HG03460 (cell line): ENCODE results near the gene OR2T3.
"Not testable (repeated sequence)": the region's sequence is repeated elsewhere in the genome, so short reads cannot be mapped to it uniquely, and the experiment has no call there.

Experiments used
- ATAC-seq: cut with Tn5 transposase; IDR thresholded peaks from one replicate; pipeline ENCODE4 v1.9.1; 2021; ENCODE audit not compliant: unreplicated experiment

The OR2T3 gene

GRCh38 chr1:248473051-248473450 is at the start of gene OR2T3:
TSS of gene OR2T3 (plus strand) at chr1:248473351. CDS start at chr1:248473351, 0 bp downstream.
- ATAC-seq, result not testable (repeated sequence)

- peak; percentile 24 for ATAC-seq
These were observed 45.5 kb upstream of the OR2T3 start for GRCh38 chr1:248427526-248428191.

GRCh38 chr1:248428192-248428533 is 45.0 kb upstream of the OR2T3 start:
- ATAC-seq, result peak; percentile 85

- ATAC-seq, result not testable (repeated sequence)
These were observed 41.5 kb upstream of the OR2T3 start for GRCh38 chr1:248431683-248432082.

GRCh38 chr1:248432201-248432600 is 41.0 kb upstream of the OR2T3 start:
- ATAC-seq, result peak; percentile 49

GRCh38 chr1:248433811-248434415 is 39.2 kb upstream of the OR2T3 start:
- ATAC-seq, result not testable (repeated sequence)

- not testable (repeated sequence) for ATAC-seq
These were observed 38.2 kb upstream of the OR2T3 start for GRCh38 chr1:248434913-248435312.

- peak; percentile 43 for ATAC-seq
These were observed 36.8 kb upstream of the OR2T3 start for GRCh38 chr1:248436303-248436702.

- not testable (repeated sequence) for ATAC-seq
These were observed 34.5 kb upstream of the OR2T3 start for GRCh38 chr1:248438668-248439067.

- ATAC-seq, result not testable (repeated sequence)
These were observed 33.9 kb upstream of the OR2T3 start for GRCh38 chr1:248439283-248439682.

- ATAC-seq, result not testable (repeated sequence)
These were observed 30.5 kb upstream of the OR2T3 start for GRCh38 chr1:248442500-248443277.

GRCh38 chr1:248444603-248445002 is 28.5 kb upstream of the OR2T3 start:
- not testable (repeated sequence) for ATAC-seq

GRCh38 chr1:248445399-248445798 is 27.8 kb upstream of the OR2T3 start, which contains the start of gene OR2T2:
TSS of gene OR2T2 (plus strand) at chr1:248445637. CDS start at chr1:248452798, 7,161 bp downstream.
- ATAC-seq, result not testable (repeated sequence)

- ATAC-seq, result peak; percentile 52
These were observed 24.6 kb upstream of the OR2T3 start for GRCh38 chr1:248448409-248449074.

GRCh38 chr1:248449821-248450465 is 23.2 kb upstream of the OR2T3 start:
- ATAC-seq, result peak; percentile 6

- ATAC-seq, result peak; percentile 49
These were observed 22.5 kb upstream of the OR2T3 start for GRCh38 chr1:248450466-248451145.

GRCh38 chr1:248453619-248454018 is 19.5 kb upstream of the OR2T3 start:
- ATAC-seq, result not testable (repeated sequence)

- ATAC-seq, result not testable (repeated sequence)
These were observed 18.1 kb upstream of the OR2T3 start for GRCh38 chr1:248455045-248455444.

GRCh38 chr1:248456635-248457034 is 16.5 kb upstream of the OR2T3 start:
- ATAC-seq, result not testable (repeated sequence)

GRCh38 chr1:248459117-248459516 is 14.0 kb upstream of the OR2T3 start:
- ATAC-seq, result not testable (repeated sequence)
